Activated CD4-positive, alpha-beta T cell treated with anti-CD3 and anti-CD28 coated beads, Interleukin-2, amount 10 ng/mL, durations not matched to agents 24 days and 14 days (primary cell): Measurements from ENCODE around the gene PDCD7. TPM values are rescaled to one million over a fixed set of nuclear protein-coding genes. Genes with fewer than 3 reads are reported as not detected.

Experiments used
- DNase-seq: peaks from one replicate; pipeline ENCODE4 v3.0.0; 2022
- H3K27ac Mint-ChIP-seq: one replicate; pipeline ENCODE4 v1.8.0; 2022; ENCODE audit warnings: mild to moderate bottlenecking, mixed read lengths
- H3K27me3 Mint-ChIP-seq: one replicate; pipeline ENCODE4 v1.8.0; 2022; ENCODE audit warnings: mixed read lengths
- H3K36me3 Mint-ChIP-seq: one replicate; pipeline ENCODE4 v1.8.0; 2022; ENCODE audit warnings: low read depth, mild to moderate bottlenecking, mixed read lengths
- H3K4me1 Mint-ChIP-seq: one replicate; pipeline ENCODE4 v1.8.0; 2021; ENCODE audit warnings: mixed read lengths
- H3K4me3 Mint-ChIP-seq: one replicate; pipeline ENCODE4 v1.8.0; 2022; ENCODE audit warnings: mild to moderate bottlenecking, moderate library complexity, mixed read lengths
- H3K9me3 Mint-ChIP-seq: one replicate; pipeline ENCODE4 v1.8.0; 2021; ENCODE audit warnings: mixed read lengths
- intact Hi-C: fragments of 100-400 bp; cut with micrococcal nuclease; formaldehyde crosslinking; loops from one replicate; pipeline ENCODE4 v1.15.1; 2023
- total RNA-seq: library from RNA; stranded (reverse); gene quantifications from 2 replicates; pipeline ENCODE4 v1.2.3, GENCODE V29; 2022

PDCD7 gene
- total RNA-seq, 1 donor from 2014 or later: 59.9 TPM

DNA sequence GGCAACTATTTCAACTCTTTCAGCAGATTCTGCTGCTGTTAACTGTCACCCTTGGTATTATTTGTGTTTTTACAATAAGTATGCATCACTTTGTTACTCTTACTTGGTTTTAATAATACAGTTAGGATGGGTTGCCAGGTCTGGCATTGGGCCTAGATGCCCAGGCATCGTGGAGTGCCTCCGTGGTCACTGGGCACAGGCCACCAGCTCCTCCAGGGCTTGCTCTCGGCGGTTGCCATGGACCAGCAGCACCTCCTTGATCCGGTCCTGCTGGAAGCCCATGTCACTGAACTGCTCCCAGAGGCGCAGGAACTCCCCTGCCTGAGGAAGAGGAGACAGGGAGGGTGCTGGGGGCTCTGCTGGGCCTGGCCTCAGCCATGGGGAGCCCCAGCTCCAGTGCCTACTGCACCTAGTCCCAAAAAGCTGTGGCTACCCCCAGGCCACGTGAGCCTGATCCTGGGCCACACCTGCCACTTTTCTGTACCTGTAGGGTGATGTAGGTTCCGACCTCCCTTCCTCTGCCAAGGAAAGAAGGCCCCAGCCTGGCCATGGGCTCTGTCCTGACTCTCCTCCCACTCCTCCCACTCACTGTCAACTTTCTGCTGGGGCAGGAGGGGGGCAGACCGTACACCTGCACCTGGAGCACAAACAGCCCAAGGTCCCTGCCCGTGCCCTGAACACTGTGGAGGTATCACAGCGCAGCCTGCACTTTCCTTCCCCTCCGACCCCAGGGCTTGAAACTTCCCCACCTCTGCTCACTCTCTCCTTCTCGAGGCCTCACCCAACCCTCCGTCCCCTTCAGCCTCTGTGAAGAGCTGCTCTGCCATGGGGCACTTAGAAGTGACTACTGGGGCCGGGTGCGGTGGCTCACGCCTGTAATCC, 40.5 kb downstream of the PDCD7 start:
- no peak overlapping the region for H3K27ac Mint-ChIP-seq
- H3K27me3 Mint-ChIP-seq: no peaks in the 10 kb centered on the region
- no peak overlapping the region for H3K4me3 Mint-ChIP-seq

DNA sequence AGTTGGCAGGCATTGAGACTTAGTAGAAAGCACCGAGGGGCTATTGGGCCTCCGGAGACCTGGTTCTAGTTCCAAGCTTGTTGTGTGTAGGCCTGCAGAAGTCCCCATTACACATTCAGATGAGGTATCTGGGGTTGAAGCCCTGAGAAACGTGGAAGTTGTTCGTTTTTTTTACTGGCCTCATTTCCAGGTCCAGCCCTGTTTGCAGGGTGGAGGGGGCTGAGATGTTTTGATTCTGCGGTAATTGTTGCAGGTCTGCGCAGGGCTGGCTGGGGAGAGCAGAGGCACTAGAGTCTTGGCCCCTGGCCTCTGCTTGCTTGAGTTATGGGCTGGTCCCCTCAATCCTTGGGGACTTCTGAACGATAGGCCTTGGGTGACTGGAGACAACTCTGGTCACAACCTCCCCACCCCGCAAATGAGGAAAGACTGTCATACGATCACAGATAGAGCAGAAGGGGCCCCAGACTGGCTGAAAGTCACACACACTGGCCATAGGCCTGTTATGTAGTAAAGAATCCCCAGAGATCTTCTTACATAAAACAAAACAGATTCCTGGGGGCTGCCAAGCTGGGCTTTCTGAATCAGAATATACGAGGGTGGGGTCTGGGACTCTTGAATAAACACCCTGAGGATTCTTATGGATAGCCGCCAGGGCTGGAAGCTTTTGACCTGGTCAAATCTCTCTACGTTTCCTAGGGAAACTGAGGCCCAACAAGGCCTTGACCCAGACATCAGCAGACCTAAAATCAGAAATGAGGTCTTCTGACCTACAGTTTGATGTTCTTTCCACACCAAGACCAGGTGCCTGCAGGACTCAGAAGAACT, 41.5 kb downstream of the PDCD7 start:
- H3K4me3 Mint-ChIP-seq: no peak overlapping the region
- DNase-seq: no peak
- H3K9me3 Mint-ChIP-seq: no peaks in the 10 kb centered on the region
- no peaks in the 10 kb centered on the region for H3K4me1 Mint-ChIP-seq
- no peaks in the 10 kb centered on the region for H3K27me3 Mint-ChIP-seq
- no peak overlapping the region for H3K27ac Mint-ChIP-seq
- intact Hi-C loops: no loop called here
- no peaks in the 10 kb centered on the region for H3K36me3 Mint-ChIP-seq

More for the DNA sequence above, 40.5 kb downstream of the PDCD7 start:
- no peak for DNase-seq
- no peaks in the 10 kb centered on the region for H3K9me3 Mint-ChIP-seq
- no peaks in the 10 kb centered on the region for H3K4me1 Mint-ChIP-seq
- intact Hi-C loops: no loop called here
- H3K36me3 Mint-ChIP-seq: peaks cover 2% of the 10 kb centered on the region

GRCh38 chr15:65089206-65089824, 44.3 kb downstream of the PDCD7 start:
- Mint-ChIP-seq H3K9me3 (no peaks in the 10 kb centered on the region), H3K27me3 (peaks cover 5% of the 10 kb centered on the region), H3K4me3 (no peak overlapping the region), H3K4me1 (peaks cover 3% of the 10 kb centered on the region), H3K36me3 (no peaks in the 10 kb centered on the region), H3K27ac (no peak overlapping the region)
- intact Hi-C loops: no loop called here
- no peak for DNase-seq

- peaks cover 3% of the 10 kb centered on the region for H3K4me1 Mint-ChIP-seq
- H3K27me3 Mint-ChIP-seq: peaks cover 11% of the 10 kb centered on the region
- no peaks in the 10 kb centered on the region for H3K9me3 Mint-ChIP-seq
- intact Hi-C loops: no loop called here
- no peak for DNase-seq
- no peaks in the 10 kb centered on the region for H3K36me3 Mint-ChIP-seq
- H3K27ac Mint-ChIP-seq: no peak overlapping the region
- H3K4me3 Mint-ChIP-seq: no peak overlapping the region
Observed at GRCh38 chr15:65088643-65089021, 45.0 kb downstream of the PDCD7 start.

DNA sequence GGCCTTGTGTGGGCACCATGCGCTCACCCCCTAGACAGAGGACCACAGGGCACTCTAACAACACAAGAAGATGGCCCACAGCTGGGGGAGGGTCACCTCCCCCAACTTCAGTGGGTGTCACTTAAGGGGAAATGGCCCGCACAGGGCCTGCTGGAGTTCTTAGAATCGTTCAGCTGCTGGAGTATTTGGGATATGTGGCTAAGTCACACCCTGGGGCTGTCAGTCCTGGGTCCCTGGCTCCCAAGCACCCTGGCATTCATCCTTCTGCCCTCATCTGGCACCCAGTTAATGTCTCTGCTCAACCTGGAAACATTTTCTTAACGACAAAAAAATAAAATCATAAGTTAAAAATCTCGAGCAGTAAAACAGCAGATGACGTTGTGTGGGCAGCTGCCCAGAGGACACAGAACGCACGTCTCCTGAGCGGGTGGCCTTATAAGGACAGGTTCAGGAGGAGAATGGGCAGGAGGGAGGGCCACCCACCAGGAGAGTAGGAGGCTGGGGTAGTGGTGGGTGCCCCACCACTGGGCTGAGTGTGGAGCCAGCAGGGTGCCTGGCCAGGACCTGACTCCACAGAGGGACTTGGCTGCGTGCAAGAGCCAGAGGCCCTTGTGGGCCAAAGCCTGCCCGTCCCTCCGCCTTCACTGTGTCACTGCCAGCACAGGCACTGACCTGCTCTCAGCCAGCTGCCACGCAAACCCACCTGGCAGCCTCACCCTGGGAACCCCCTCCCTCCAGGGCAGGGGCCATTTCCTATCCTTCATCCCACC, 45.5 kb downstream of the PDCD7 start:
- Mint-ChIP-seq H3K27me3 (peaks cover 15% of the 10 kb centered on the region), H3K9me3 (no peaks in the 10 kb centered on the region), H3K4me1 (peaks cover 3% of the 10 kb centered on the region), H3K27ac (no peak overlapping the region), H3K4me3 (no peak overlapping the region), H3K36me3 (no peaks in the 10 kb centered on the region)
- DNase-seq: no peak
- intact Hi-C loops: no loop called here

- H3K27ac Mint-ChIP-seq: no peak overlapping the region
- intact Hi-C loops: no loop called here
- H3K9me3 Mint-ChIP-seq: no peaks in the 10 kb centered on the region
- peaks cover 9% of the 10 kb centered on the region for H3K4me1 Mint-ChIP-seq
- DNase-seq: no peak
- H3K36me3 Mint-ChIP-seq: no peaks in the 10 kb centered on the region
- no peak overlapping the region for H3K4me3 Mint-ChIP-seq
- H3K27me3 Mint-ChIP-seq: peaks cover 21% of the 10 kb centered on the region
Observed at GRCh38 chr15:65087411-65087810, 46.2 kb downstream of the PDCD7 start.

GRCh38 chr15:65086680-65087111, 46.9 kb downstream of the PDCD7 start:
- Mint-ChIP-seq H3K9me3 (no peaks in the 10 kb centered on the region), H3K4me1 (peaks cover 14% of the 10 kb centered on the region), H3K27ac (no peak overlapping the region), H3K36me3 (no peaks in the 10 kb centered on the region), H3K4me3 (no peak overlapping the region), H3K27me3 (peaks cover 23% of the 10 kb centered on the region)
- intact Hi-C loops: no loop called here
- no peak for DNase-seq

GRCh38 chr15:65085990-65086679, 47.5 kb downstream of the PDCD7 start:
- H3K4me3 Mint-ChIP-seq: no peak overlapping the region
- intact Hi-C loops: no loop called here
- H3K36me3 Mint-ChIP-seq: no peaks in the 10 kb centered on the region
- H3K27me3 Mint-ChIP-seq: peaks cover 25% of the 10 kb centered on the region
- DNase-seq: peak; percentile 66
- H3K27ac Mint-ChIP-seq: no peak overlapping the region
- H3K9me3 Mint-ChIP-seq: no peaks in the 10 kb centered on the region
- H3K4me1 Mint-ChIP-seq: peaks cover 16% of the 10 kb centered on the region

DNA sequence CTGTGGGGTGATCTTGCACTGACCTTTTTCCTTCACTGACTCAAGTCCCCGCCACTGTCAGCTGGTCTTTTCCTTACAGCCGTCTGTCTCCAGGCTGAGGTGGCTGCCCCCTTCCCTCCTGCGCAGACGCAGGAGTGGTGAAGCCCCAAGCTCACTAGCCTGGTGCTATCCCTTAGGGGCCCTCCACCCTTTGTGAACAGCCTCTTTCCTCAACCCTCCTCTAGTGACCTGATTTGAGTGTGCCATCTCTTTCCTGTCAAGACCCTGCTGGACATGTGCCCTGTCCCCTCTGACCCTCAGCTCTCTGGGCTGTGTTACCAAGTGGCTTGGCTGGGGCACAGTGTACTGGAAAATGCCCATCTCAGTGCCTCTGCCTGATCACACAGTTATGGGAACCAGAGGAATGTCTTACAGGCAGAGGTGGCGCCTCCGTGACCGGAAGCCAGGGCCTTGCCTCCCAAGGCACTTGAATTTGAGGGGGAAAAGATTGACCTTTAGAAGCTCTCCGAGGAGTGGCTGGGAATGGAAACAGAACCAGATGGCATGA, 48.3 kb downstream of the PDCD7 start:
- H3K9me3 Mint-ChIP-seq: no peaks in the 10 kb centered on the region
- no peak overlapping the region for H3K27ac Mint-ChIP-seq
- no peak overlapping the region for H3K4me3 Mint-ChIP-seq
- no peaks in the 10 kb centered on the region for H3K36me3 Mint-ChIP-seq
- peaks cover 16% of the 10 kb centered on the region for H3K4me1 Mint-ChIP-seq
- intact Hi-C loops: no loop called here
- DNase-seq: no peak
- H3K27me3 Mint-ChIP-seq: peaks cover 28% of the 10 kb centered on the region

DNA sequence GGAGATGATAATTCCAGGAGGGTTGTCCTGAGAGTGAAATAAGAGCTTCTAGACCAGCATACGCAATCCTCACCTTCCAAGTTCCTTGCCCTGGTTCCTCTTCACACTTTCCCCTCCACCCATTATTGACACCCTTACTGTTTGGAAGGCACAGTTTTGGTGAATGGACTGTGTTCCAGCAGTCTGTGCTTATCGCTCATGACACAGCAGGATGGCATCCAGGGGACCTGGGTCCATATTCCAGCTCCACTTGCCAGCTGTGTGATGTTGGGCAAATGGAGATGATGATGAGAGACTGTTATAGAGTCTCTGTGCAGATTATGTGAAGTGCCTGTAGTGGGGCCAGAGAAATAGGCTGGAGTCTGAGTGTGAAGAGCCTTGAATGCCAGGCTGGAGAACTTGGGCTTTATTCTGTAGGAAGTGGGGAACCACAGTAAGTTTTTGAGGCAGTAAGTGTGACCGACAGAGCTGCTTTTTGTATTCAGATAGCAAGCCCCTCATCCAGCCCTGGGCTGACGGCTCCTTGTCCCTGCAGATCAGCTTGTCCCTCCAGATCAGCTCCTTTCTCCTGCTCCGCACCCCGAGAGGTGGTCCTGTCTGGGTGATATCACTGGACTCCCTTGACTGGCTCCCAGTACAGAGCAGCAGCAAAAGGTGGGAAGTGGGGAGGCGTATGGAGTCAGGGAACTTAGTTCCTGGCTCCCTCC, 49.0 kb downstream of the PDCD7 start:
- intact Hi-C loops: no loop called here
- no peak for DNase-seq
- H3K27ac Mint-ChIP-seq: no peak overlapping the region

GRCh38 chr15:65083262-65083701, 50.3 kb downstream of the PDCD7 start:
- no peaks in the 10 kb centered on the region for H3K9me3 Mint-ChIP-seq
- H3K4me1 Mint-ChIP-seq: peaks cover 16% of the 10 kb centered on the region
- no peak overlapping the region for H3K27ac Mint-ChIP-seq
- peaks cover 34% of the 10 kb centered on the region for H3K27me3 Mint-ChIP-seq
- intact Hi-C loops: no loop called here
- H3K4me3 Mint-ChIP-seq: no peak overlapping the region
- no peak for DNase-seq
- H3K36me3 Mint-ChIP-seq: no peaks in the 10 kb centered on the region

More for the DNA sequence above, 49.0 kb downstream of the PDCD7 start:
- no peak overlapping the region for H3K4me3 Mint-ChIP-seq
- H3K4me1 Mint-ChIP-seq: peaks cover 16% of the 10 kb centered on the region
- H3K9me3 Mint-ChIP-seq: no peaks in the 10 kb centered on the region
- H3K27me3 Mint-ChIP-seq: peaks cover 28% of the 10 kb centered on the region
- H3K36me3 Mint-ChIP-seq: no peaks in the 10 kb centered on the region

DNA sequence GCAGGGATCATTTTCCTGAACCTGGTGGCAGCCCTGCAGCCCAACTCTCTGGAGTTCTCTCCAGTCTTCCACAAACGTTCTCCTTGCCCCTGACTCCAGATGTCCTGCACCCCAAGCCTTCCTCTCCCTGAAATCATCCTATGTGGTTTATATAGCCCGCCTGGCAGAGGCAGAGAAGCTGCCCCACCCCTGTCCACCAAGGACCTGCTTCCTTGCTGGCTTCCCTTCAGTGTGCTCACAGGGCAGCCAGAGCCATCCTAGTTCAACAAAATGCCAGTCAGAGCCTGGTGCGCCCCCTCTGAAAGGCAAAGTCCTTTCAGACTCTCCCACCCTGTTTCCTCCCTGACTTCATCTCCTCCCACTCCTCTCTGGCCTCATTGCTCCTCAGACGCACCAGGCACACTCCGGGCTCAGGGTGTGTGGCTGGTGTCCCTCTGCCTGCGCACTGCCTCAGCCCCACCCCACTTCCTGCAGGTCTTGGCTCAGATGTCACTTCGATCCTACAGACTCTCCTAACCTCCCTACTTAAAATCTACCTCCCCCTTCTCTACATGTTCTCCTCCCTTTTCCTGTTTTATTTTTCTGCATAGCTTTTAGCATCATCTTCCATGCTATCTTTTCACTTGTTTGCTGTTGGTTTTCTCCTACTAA, 51.2 kb downstream of the PDCD7 start:
- Mint-ChIP-seq H3K4me3 (peak overlapping the region; percentile 29), H3K4me1 (peaks cover 18% of the 10 kb centered on the region), H3K27me3 (peaks cover 38% of the 10 kb centered on the region), H3K9me3 (no peaks in the 10 kb centered on the region), H3K27ac (peak overlapping the region; percentile 8), H3K36me3 (no peaks in the 10 kb centered on the region)
- intact Hi-C loops: no loop called here
- peak; percentile 79 for DNase-seq
